ENCODE results near the gene MPRIP.

The MPRIP gene

GRCh38 chr17:17147821-17148220 is 105.6 kb downstream of the MPRIP start:
- DNase-seq (ENCODE audit: low read depth): no peak
- TF ChIP-seq, protein P1, sequence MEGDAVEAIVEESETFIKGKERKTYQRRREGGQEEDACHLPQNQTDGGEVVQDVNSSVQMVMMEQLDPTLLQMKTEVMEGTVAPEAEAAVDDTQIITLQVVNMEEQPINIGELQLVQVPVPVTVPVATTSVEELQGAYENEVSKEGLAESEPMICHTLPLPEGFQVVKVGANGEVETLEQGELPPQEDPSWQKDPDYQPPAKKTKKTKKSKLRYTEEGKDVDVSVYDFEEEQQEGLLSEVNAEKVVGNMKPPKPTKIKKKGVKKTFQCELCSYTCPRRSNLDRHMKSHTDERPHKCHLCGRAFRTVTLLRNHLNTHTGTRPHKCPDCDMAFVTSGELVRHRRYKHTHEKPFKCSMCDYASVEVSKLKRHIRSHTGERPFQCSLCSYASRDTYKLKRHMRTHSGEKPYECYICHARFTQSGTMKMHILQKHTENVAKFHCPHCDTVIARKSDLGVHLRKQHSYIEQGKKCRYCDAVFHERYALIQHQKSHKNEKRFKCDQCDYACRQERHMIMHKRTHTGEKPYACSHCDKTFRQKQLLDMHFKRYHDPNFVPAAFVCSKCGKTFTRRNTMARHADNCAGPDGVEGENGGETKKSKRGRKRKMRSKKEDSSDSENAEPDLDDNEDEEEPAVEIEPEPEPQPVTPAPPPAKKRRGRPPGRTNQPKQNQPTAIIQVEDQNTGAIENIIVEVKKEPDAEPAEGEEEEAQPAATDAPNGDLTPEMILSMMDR (conservative IDR thresholded peaks at IDR 0.05; ENCODE audit: low read depth, low read length): no peak
- no peak overlapping the region for H3K4me3 ChIP-seq (ENCODE audit: low read depth, low read length)

- TF ChIP-seq, protein P1 (conservative IDR thresholded peaks at IDR 0.05; ENCODE audit: low read depth, low read length): no peak
- no peak for DNase-seq (ENCODE audit: low read depth)
- no peak overlapping the region for H3K4me3 ChIP-seq (ENCODE audit: low read depth, low read length)
Observed at GRCh38 chr17:17149520-17150447, 107.5 kb downstream of the MPRIP start.

DNA sequence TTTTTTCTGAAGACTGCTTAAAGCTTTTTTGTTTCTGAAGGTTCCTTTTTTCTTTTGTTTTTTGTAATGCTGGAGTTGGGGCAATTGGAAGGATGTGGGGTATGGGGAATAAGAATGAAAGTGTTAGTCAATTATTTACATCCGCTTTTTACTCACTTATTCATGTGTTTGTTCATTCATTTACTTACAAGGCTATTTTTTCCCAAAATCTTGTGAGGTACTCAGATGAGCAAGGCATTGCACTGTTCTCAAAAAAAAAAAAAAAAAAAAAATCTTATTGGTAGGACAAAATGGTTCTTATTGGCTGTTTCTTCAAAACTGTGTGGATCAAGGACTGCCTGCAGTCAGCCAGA is 108.2 kb downstream of the MPRIP start:
- TF ChIP-seq, protein P1 (conservative IDR thresholded peaks at IDR 0.05; ENCODE audit: low read depth, low read length): no peak
- DNase-seq (ENCODE audit: low read depth): no peak
- H3K4me3 ChIP-seq (ENCODE audit: low read depth, low read length): no peak overlapping the region

GRCh38 chr17:17151055-17151454 is 108.8 kb downstream of the MPRIP start:
- no peak overlapping the region for H3K4me3 ChIP-seq (ENCODE audit: low read depth, low read length)
- peak; percentile 71 for DNase-seq (ENCODE audit: low read depth)
- TF ChIP-seq, protein P1 (conservative IDR thresholded peaks at IDR 0.05; ENCODE audit: low read depth, low read length): no peak

- no peak overlapping the region for H3K4me3 ChIP-seq (ENCODE audit: low read depth, low read length)
- TF ChIP-seq, protein P1 (conservative IDR thresholded peaks at IDR 0.05; ENCODE audit: low read depth, low read length): no peak
- DNase-seq (ENCODE audit: low read depth): no peak
Observed at GRCh38 chr17:17151541-17151940, 109.3 kb downstream of the MPRIP start.

GRCh38 chr17:17151962-17152361 is 109.7 kb downstream of the MPRIP start:
- DNase-seq (ENCODE audit: low read depth): peak; percentile 90
- TF ChIP-seq, protein P1 (conservative IDR thresholded peaks at IDR 0.05; ENCODE audit: low read depth, low read length): no peak
- H3K4me3 ChIP-seq (ENCODE audit: low read depth, low read length): no peak overlapping the region

- TF ChIP-seq, protein P1 (conservative IDR thresholded peaks at IDR 0.05; ENCODE audit: low read depth, low read length): no peak
- DNase-seq (ENCODE audit: low read depth): no peak
- H3K4me3 ChIP-seq (ENCODE audit: low read depth, low read length): no peak overlapping the region
Observed at GRCh38 chr17:17152385-17152784, 110.1 kb downstream of the MPRIP start.

Measured in choroid plexus epithelial cell (primary cell).